Measurements from ENCODE around the gene ENG.

The ENG gene

GRCh38 chr9:127818574-127818973 lies 35.9 kb downstream of the ENG start:
- TF ChIP-seq, protein P1, sequence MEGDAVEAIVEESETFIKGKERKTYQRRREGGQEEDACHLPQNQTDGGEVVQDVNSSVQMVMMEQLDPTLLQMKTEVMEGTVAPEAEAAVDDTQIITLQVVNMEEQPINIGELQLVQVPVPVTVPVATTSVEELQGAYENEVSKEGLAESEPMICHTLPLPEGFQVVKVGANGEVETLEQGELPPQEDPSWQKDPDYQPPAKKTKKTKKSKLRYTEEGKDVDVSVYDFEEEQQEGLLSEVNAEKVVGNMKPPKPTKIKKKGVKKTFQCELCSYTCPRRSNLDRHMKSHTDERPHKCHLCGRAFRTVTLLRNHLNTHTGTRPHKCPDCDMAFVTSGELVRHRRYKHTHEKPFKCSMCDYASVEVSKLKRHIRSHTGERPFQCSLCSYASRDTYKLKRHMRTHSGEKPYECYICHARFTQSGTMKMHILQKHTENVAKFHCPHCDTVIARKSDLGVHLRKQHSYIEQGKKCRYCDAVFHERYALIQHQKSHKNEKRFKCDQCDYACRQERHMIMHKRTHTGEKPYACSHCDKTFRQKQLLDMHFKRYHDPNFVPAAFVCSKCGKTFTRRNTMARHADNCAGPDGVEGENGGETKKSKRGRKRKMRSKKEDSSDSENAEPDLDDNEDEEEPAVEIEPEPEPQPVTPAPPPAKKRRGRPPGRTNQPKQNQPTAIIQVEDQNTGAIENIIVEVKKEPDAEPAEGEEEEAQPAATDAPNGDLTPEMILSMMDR (IDR thresholded peaks at IDR 0.05; ENCODE audit: borderline replicate concordance, control extremely low read depth, extremely low read depth, insufficient read depth, missing control alignments) = no peak
- in situ Hi-C loops (cut with MboI; ENCODE audit: low sequenced_read_pairs, unreplicated experiment) = no loop called here
- no peak for DNase-seq (ENCODE audit: low spot score)

- in situ Hi-C loops (cut with MboI; ENCODE audit: low sequenced_read_pairs, unreplicated experiment) = no loop called here
- TF ChIP-seq, protein P1 (IDR thresholded peaks at IDR 0.05; ENCODE audit: borderline replicate concordance, control extremely low read depth, extremely low read depth, insufficient read depth, missing control alignments) = no peak
- DNase-seq (ENCODE audit: low spot score) = no peak
Measured at GRCh38 chr9:127817881-127818434, 36.5 kb downstream of the ENG start.

GRCh38 chr9:127816728-127817127 lies 37.7 kb downstream of the ENG start:
- in situ Hi-C loops (cut with MboI; ENCODE audit: low sequenced_read_pairs, unreplicated experiment) = no loop called here
- DNase-seq (ENCODE audit: low spot score) = no peak
- TF ChIP-seq, protein P1 (IDR thresholded peaks at IDR 0.05; ENCODE audit: borderline replicate concordance, control extremely low read depth, extremely low read depth, insufficient read depth, missing control alignments) = no peak

DNA sequence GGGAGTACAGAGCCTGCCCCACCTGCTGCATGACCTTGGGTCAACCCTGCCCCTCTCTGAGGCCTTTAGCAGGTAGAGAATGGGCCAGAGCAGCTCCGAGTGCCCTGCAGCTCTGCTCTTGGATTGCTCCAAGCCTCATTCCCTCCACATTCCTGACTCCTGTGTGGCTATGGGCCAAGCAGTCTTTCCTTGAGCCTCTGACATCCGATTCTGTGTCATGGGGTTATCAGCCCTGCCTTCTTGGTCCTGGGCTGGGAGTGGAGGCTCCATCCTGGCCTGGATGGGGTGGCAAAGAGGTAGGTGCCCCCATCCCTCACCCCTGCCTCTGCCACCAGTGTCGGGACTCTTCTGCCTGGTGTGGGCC lies 38.1 kb downstream of the ENG start:
- DNase-seq (ENCODE audit: low spot score) = no peak
- TF ChIP-seq, protein P1 (IDR thresholded peaks at IDR 0.05; ENCODE audit: borderline replicate concordance, control extremely low read depth, extremely low read depth, insufficient read depth, missing control alignments) = no peak
- in situ Hi-C loops (cut with MboI; ENCODE audit: low sequenced_read_pairs, unreplicated experiment) = no loop called here

GRCh38 chr9:127815512-127816361 lies 38.7 kb downstream of the ENG start:
- in situ Hi-C loops (cut with MboI; ENCODE audit: low sequenced_read_pairs, unreplicated experiment) = no loop called here
- no peak for DNase-seq (ENCODE audit: low spot score)
- TF ChIP-seq, protein P1 (IDR thresholded peaks at IDR 0.05; ENCODE audit: borderline replicate concordance, control extremely low read depth, extremely low read depth, insufficient read depth, missing control alignments) = no peak

DNA sequence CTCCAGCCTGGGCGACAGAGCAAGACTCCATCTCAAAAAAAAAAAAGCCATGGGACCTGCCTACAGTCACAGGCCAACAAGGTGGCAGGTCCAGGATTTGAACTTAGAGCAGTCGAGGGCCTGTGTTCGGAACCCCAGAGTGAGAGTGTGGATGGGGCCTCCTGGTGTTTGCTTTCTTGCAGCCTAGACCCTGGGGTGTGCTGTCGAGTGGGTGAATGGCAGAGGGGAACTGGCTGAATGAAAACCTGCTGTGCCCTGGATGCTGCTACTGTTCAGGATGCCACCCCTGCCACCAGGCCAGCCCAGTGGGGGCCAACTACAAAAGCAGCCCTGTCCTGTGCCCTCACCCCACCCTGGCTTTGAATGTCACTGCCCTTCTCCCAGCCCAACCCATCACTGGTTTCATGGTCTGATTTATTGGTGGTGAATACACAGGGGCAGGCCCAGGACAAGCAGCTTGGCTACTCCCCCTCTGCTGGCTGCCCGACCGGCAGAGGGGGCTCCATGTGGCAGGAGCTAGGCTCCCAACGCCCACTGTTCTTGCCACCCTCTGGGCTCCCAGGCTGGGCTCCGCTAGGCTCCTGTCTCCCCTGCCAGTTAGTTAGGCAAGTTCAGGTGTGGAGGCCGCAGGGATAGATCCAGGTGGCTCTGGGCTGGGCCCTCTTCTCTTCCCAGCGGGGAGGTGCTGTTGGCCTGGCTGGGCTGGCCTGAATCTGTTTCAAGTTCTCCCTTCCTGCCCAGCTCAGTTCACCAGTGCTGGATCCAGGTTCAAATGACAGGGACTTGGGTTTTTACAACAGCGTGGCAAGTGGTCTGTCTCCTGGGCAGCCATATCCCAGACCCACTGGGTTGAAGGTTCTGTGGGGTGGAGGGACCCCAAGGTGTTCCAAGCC lies 39.6 kb downstream of the ENG start:
- TF ChIP-seq, protein P1 (IDR thresholded peaks at IDR 0.05; ENCODE audit: borderline replicate concordance, control extremely low read depth, extremely low read depth, insufficient read depth, missing control alignments) = no peak
- in situ Hi-C loops (cut with MboI; ENCODE audit: low sequenced_read_pairs, unreplicated experiment) = no loop called here
- no peak for DNase-seq (ENCODE audit: low spot score)

All from GM13976 (cell line).